Liver (tissue), 9 donors: ENCODE results near the gene SIGLEC8. TPM values are rescaled to one million over a fixed set of nuclear protein-coding genes. Genes with fewer than 3 reads are reported as not detected.

ENCODE experiments used
- DNase-seq: peaks from one replicate; pipeline ENCODE4 v3.0.0-alpha.2; 2017; ENCODE audit warnings: low spot score
- H3K27ac ChIP-seq, 2 donors: one replicate each; pipeline ENCODE4 v1.7.0; 2013; ENCODE audit warnings: inconsistent platforms in 2 of 2, low read length in 2 of 2, control low read depth in 1 of 2, low read depth in 1 of 2, mild to moderate bottlenecking in 1 of 2
- H3K27me3 ChIP-seq, 4 donors: one replicate each; pipeline versions ENCODE4 v1.6.1 to v1.7.0; 2013; ENCODE audit warnings: low read length in 3 of 4, inconsistent platforms in 1 of 4, mild to moderate bottlenecking in 1 of 4, moderate library complexity in 1 of 4; ENCODE audit not compliant: control insufficient read depth in 4 of 4, insufficient read depth in 4 of 4
- H3K36me3 ChIP-seq, 4 donors: one replicate each; pipeline versions ENCODE4 v1.6.1 to v1.7.0; 2013; ENCODE audit warnings: low read length in 3 of 4, mild to moderate bottlenecking in 3 of 4, low read depth in 1 of 4, moderate library complexity in 1 of 4; ENCODE audit not compliant: control insufficient read depth in 4 of 4, insufficient read depth in 3 of 4
- H3K4me1 ChIP-seq, 4 donors: one replicate each; pipeline versions ENCODE4 v1.6.1 to v1.7.0; 2013; ENCODE audit warnings: low read length in 3 of 4, mild to moderate bottlenecking in 3 of 4, moderate library complexity in 1 of 4; ENCODE audit not compliant: control insufficient read depth in 4 of 4, insufficient read depth in 4 of 4
- H3K4me3 ChIP-seq, 3 donors: one replicate each; pipeline versions ENCODE4 v1.6.1 to v1.7.0; 2013; ENCODE audit warnings: low read length in 3 of 3, control low read depth in 1 of 3, low read depth in 1 of 3, mild to moderate bottlenecking in 1 of 3
- H3K9ac ChIP-seq, 2 donors: one replicate each; pipeline ENCODE4 v1.7.0; 2013; ENCODE audit warnings: low read length in 2 of 2, mild to moderate bottlenecking in 2 of 2, moderate library complexity in 2 of 2, control low read depth in 1 of 2, low read depth in 1 of 2
- H3K9me3 ChIP-seq, 4 donors: one replicate each; pipeline versions ENCODE4 v1.6.1 to v1.7.0; 2013; ENCODE audit warnings: low read length in 3 of 4; ENCODE audit not compliant: control insufficient read depth in 4 of 4
- EGR1 ChIP-seq, 2 donors: IDR thresholded peaks; 2 replicates each; pipeline ENCODE4 v1.6.1; 2016 to 2018; ENCODE audit warnings: antibody characterized with exemption in 2 of 2, low read depth in 2 of 2
- FOXA1 ChIP-seq: IDR thresholded peaks from 2 replicates; pipeline ENCODE4 v1.6.1; 2016; ENCODE audit warnings: antibody characterized with exemption
- GABPA ChIP-seq, 2 donors: IDR thresholded peaks in 1 of 2; conservative IDR thresholded peaks in 1 of 2; 2 replicates each; pipeline ENCODE4 v1.6.1; 2016; ENCODE audit warnings: antibody characterized with exemption in 2 of 2, mild to moderate bottlenecking in 1 of 2, moderate library complexity in 1 of 2
- HNF4A ChIP-seq, 2 donors: conservative IDR thresholded peaks; 2 replicates each; pipeline ENCODE4 v1.6.1; 2016; ENCODE audit warnings: antibody characterized with exemption in 2 of 2, mild to moderate bottlenecking in 2 of 2
- HNF4G ChIP-seq: IDR thresholded peaks from 2 replicates; pipeline ENCODE4 v1.6.1; 2016; ENCODE audit warnings: antibody characterized with exemption
- JUND ChIP-seq, 2 donors: IDR thresholded peaks; 2 replicates each; pipeline ENCODE4 v1.6.1; 2016; ENCODE audit warnings: antibody characterized with exemption in 2 of 2
- NR2F2 ChIP-seq: IDR thresholded peaks from 2 replicates; pipeline ENCODE4 v1.6.1; 2016; ENCODE audit warnings: antibody characterized with exemption
- RAD21 ChIP-seq, 2 donors: IDR thresholded peaks; 2 replicates each; pipeline ENCODE4 v1.6.1; 2016; ENCODE audit warnings: antibody characterized with exemption in 2 of 2, mild to moderate bottlenecking in 2 of 2
- RXRA ChIP-seq, 2 donors: IDR thresholded peaks; 2 replicates each; pipeline ENCODE4 v1.6.1; 2017 to 2018; ENCODE audit warnings: antibody characterized with exemption in 2 of 2, mild to moderate bottlenecking in 1 of 2
- SP1 ChIP-seq: IDR thresholded peaks from 2 replicates; pipeline ENCODE4 v1.6.1; 2018; ENCODE audit warnings: antibody characterized with exemption, mild to moderate bottlenecking
- YY1 ChIP-seq: IDR thresholded peaks from 2 replicates; pipeline ENCODE4 v1.6.1; 2016; ENCODE audit warnings: antibody characterized with exemption, mild to moderate bottlenecking
- WGBS: extraction: QIAGEN DNeasy Blood & Tissue Kit; methylation state at CpG from one replicate; pipeline ENCODE4 v1.1.7; 2013; 5-methylcytosine and 5-hydroxymethylcytosine counted together
- polyA plus RNA-seq, 2 donors: library from polyadenylated mRNA; stranded (reverse) in 1 of 2; unstranded in 1 of 2; fragments of 200-250 nt in 1 of 2; fragments of >200 nt in 1 of 2; fragmentation: Nextera tagmentation in 1 of 2; extraction: Ambion mirVana in 1 of 2; gene quantifications; one replicate each; pipeline versions ENCODE4 v1.2.1 to v1.2.3, GENCODE V29; 2013 to 2015
- total RNA-seq, 2 donors: library from RNA; depleted of rRNA; stranded (reverse); fragments of >200 nt; gene quantifications; one replicate each; pipeline ENCODE4 v1.2.3, GENCODE V29; 2014
- TF ChIP-seq, protein P1 (sequence below): fragments of 150-350 bp; IDR thresholded peaks from 2 replicates; pipeline ENCODE4 v1.5.1; 2017; ENCODE audit warnings: improper control_type of control experiment, low read depth, low read length; ENCODE audit not compliant: missing input control
- TF ChIP-seq, protein P2 (sequence below): IDR thresholded peaks from 2 replicates; pipeline ENCODE4 v1.6.1; 2016; ENCODE audit warnings: antibody characterized with exemption
- TF ChIP-seq, protein P3 (sequence below): IDR thresholded peaks from 2 replicates; pipeline ENCODE4 v1.6.1; 2016; ENCODE audit warnings: antibody characterized with exemption
- TF ChIP-seq, protein P4 (sequence below): IDR thresholded peaks from 2 replicates; pipeline ENCODE4 v1.6.1; 2016; ENCODE audit warnings: antibody characterized with exemption, mild to moderate bottlenecking
- donor health status: healthy.
- donor health status: healthy.
- donor health status: healthy.
- donor health status: healthy.
- donor health status: healthy.

SIGLEC8 gene
- total and polyA plus RNA-seq, 4 donors: 0.09 to 2.3 (median 0.52) TPM

DNA sequence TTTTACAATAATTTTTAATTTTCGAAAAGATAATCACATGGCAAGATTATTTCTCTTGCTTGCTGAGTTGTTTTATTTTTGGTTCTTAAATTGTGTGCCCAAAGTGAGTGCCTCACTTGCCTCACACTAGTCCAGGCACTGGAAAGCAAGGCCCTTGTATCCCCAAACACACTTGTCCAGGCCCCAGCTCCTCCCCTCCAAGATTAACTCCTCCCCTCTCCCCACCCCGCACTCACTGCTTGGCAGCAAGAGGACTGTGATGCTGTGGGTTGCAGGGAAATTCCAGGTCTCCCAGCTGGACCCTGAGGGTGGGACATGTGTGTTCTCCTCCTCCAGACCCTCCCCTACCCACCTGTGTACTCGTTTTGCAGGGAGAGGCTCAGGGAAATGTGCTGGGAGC is 39.4 kb upstream of the SIGLEC8 start (continued):
- TF ChIP-seq, protein P1, sequence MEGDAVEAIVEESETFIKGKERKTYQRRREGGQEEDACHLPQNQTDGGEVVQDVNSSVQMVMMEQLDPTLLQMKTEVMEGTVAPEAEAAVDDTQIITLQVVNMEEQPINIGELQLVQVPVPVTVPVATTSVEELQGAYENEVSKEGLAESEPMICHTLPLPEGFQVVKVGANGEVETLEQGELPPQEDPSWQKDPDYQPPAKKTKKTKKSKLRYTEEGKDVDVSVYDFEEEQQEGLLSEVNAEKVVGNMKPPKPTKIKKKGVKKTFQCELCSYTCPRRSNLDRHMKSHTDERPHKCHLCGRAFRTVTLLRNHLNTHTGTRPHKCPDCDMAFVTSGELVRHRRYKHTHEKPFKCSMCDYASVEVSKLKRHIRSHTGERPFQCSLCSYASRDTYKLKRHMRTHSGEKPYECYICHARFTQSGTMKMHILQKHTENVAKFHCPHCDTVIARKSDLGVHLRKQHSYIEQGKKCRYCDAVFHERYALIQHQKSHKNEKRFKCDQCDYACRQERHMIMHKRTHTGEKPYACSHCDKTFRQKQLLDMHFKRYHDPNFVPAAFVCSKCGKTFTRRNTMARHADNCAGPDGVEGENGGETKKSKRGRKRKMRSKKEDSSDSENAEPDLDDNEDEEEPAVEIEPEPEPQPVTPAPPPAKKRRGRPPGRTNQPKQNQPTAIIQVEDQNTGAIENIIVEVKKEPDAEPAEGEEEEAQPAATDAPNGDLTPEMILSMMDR: no peak

DNA sequence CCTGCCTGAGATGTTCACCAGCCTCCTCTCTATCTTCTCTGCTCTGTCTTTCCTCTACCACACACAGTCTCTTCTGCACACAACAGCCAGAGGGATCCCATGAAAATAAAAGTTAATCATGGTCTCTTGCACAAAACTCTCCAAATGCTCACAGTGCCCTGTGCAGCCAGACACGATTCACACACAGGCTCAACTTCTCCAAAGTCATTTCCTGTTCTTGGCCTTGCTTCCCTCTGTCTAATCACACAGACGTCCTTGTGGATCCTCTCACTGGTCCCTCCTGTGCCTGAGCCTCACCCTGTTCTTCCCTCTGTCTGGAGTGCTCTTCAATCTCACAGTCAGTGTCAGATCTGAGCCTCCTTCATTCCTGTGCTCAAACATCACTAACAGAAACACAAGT is 35.5 kb upstream of the SIGLEC8 start:
- TF ChIP-seq, protein P2, sequence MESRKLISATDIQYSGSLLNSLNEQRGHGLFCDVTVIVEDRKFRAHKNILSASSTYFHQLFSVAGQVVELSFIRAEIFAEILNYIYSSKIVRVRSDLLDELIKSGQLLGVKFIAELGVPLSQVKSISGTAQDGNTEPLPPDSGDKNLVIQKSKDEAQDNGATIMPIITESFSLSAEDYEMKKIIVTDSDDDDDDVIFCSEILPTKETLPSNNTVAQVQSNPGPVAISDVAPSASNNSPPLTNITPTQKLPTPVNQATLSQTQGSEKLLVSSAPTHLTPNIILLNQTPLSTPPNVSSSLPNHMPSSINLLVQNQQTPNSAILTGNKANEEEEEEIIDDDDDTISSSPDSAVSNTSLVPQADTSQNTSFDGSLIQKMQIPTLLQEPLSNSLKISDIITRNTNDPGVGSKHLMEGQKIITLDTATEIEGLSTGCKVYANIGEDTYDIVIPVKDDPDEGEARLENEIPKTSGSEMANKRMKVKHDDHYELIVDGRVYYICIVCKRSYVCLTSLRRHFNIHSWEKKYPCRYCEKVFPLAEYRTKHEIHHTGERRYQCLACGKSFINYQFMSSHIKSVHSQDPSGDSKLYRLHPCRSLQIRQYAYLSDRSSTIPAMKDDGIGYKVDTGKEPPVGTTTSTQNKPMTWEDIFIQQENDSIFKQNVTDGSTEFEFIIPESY: no peak
- TF ChIP-seq NR2F2 (no peak), FOXA1 (no peak), RAD21 (IDR thresholded peaks at IDR 0.05) (no peak), GABPA (IDR thresholded peaks at IDR 0.05 in 1 of 2, conservative IDR thresholded peaks at IDR 0.05 in 1 of 2) (no peak), RXRA (IDR thresholded peaks at IDR 0.05) (no peak), EGR1 (IDR thresholded peaks at IDR 0.05; ENCODE audit: low read depth in 2 of 2) (no peak), YY1 (no peak), SP1 (no peak), JUND (IDR thresholded peaks at IDR 0.05) (no peak), HNF4G (no peak), HNF4A (conservative IDR thresholded peaks at IDR 0.05) (no peak)
- TF ChIP-seq, protein P1: no peak
- TF ChIP-seq, protein P3, sequence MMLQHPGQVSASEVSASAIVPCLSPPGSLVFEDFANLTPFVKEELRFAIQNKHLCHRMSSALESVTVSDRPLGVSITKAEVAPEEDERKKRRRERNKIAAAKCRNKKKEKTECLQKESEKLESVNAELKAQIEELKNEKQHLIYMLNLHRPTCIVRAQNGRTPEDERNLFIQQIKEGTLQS: no peak
- TF ChIP-seq, protein P4, sequence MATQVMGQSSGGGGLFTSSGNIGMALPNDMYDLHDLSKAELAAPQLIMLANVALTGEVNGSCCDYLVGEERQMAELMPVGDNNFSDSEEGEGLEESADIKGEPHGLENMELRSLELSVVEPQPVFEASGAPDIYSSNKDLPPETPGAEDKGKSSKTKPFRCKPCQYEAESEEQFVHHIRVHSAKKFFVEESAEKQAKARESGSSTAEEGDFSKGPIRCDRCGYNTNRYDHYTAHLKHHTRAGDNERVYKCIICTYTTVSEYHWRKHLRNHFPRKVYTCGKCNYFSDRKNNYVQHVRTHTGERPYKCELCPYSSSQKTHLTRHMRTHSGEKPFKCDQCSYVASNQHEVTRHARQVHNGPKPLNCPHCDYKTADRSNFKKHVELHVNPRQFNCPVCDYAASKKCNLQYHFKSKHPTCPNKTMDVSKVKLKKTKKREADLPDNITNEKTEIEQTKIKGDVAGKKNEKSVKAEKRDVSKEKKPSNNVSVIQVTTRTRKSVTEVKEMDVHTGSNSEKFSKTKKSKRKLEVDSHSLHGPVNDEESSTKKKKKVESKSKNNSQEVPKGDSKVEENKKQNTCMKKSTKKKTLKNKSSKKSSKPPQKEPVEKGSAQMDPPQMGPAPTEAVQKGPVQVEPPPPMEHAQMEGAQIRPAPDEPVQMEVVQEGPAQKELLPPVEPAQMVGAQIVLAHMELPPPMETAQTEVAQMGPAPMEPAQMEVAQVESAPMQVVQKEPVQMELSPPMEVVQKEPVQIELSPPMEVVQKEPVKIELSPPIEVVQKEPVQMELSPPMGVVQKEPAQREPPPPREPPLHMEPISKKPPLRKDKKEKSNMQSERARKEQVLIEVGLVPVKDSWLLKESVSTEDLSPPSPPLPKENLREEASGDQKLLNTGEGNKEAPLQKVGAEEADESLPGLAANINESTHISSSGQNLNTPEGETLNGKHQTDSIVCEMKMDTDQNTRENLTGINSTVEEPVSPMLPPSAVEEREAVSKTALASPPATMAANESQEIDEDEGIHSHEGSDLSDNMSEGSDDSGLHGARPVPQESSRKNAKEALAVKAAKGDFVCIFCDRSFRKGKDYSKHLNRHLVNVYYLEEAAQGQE: no peak
- Histone ChIP-seq H3K9ac (no peak overlapping the region), H3K4me3 (no peak overlapping the region), H3K27ac (no peak overlapping the region), H3K9me3 (no peaks in the 10 kb centered on the region), H3K36me3 (no peaks in the 10 kb centered on the region), H3K27me3 (peaks cover 0 to 4% (median 2%) of the 10 kb centered on the region in 4 donors), H3K4me1 (no peaks in the 10 kb centered on the region)
- no peak for DNase-seq
- 20% methylated on average over 2 of the region's 2 CpGs for WGBS
